Left forelimb (tissue), 1 donor: ENCODE results near the gene PSAPL1.

Experiments
- DNase-seq: peaks from one replicate; pipeline ENCODE4 v3.0.0-alpha.2; 2018; ENCODE audit warnings: low spot score

Gene PSAPL1

DNA sequence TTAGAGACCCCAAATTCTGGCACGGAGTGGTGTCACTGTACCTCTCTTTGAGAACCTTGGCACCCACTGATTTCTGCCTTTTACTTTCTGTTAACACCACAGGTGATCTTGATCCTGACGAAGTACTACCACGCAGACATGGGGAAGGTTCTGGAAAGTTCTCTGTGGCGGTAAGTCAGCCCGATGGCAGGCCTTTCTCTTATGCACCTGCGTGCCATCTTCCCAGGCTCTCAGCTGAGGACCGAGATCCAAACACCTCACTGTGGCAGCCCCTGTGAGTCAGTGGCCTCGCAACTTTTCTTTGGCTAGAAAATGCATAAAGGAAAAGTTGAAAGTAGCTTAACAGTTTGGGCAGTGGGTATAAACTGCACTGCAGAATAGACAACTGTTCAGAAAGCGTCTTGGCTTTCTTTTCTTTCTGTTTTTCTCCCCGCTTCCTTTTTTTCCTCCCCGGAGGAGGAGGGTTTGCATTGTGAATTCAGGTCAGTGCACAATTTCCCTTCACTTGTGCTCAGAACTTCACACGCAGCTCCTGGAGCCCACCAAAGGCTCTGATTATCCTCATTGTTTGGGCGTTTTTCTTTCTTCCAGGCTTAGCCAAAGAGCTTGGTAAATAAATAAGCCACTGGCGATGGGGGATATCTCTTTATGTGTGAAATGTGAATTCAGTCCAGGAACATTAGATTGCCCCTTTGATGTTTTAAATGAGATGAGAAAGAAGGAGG, 38.4 kb downstream of the PSAPL1 start:
- DNase-seq = no peak

GRCh38 chr4:7395645-7396044, 39.1 kb downstream of the PSAPL1 start:
- peak; percentile 61 for DNase-seq

DNA sequence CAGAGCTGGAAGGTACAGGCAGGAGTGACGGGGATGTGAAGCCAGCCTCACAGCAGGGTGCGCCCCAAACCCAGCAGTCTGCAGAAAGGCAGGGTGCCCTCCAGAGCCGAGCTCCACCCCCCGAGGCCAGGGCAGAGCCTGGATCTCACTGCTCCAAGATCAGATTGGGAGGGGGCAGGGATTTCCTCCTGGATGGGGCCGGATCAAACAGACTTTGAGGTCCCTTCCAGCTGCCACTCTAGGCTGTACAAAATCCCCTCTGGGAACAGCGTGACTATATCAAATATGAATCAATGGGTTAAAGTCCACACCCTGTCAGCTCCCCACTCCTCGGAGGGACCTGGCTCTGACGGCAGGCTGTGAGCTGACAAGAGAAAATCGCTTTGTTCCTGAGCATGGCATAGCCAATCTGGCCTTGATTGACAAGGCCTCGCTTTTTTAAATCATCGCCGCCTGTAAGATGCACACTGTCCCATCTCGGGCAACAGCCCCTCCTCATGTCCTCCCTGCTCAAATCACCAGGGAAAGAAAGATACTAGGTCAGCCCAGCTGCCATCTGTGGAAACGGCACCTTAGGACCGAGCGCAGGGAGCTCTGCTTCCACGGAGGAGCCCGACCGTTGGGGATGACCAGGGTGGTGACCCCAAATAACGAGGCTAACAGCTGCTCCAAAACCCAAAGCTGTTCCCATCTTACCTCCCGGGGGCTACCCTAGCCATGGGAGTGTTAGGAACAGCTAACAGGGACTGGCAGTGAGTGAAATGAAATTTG, 39.9 kb downstream of the PSAPL1 start:
- DNase-seq = peak; percentile 48

- peak; percentile 60 for DNase-seq
Observed at GRCh38 chr4:7393601-7394575, 40.8 kb downstream of the PSAPL1 start.

GRCh38 chr4:7392438-7393421, 42.0 kb downstream of the PSAPL1 start:
- DNase-seq = peak; percentile 66

DNA sequence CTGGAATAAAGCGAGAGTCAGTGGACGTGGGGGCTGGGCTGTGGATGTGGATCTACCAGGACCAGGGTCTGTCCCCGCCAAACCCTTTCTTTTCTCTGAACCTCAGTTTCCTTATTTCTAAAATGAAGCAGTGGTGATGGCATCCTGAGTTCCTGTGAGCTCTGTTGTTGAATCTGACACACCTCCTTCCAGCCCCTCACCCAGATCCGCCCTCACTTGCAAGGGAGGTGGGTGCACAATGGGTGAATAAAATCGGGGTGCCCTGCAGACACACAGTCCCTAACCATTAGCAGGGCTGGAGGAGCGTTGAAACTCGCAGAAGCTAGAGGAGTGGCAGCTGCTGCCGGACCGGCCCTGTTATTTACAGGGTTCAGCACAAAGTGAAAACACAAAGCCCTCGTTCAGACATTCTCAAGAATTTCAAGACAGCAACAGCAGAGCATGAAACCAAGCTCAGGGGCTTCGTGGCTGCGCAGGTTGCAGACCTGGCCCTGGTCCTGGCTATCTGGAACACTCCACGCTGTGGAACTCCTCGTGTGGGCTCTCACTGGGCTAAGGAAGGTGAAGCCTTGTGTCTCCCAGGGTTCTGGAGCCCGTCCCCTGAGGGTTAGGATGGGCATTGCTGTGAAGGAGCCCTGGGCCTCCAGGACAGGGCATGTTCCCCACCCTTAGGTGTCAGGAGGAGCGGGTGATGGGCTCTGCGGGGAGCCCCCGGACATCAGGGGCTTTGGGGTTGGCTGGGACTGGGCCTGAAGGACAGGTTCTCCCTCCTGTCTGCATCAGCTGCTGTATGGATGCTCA, 42.9 kb downstream of the PSAPL1 start:
- DNase-seq = peak; percentile 50

DNA sequence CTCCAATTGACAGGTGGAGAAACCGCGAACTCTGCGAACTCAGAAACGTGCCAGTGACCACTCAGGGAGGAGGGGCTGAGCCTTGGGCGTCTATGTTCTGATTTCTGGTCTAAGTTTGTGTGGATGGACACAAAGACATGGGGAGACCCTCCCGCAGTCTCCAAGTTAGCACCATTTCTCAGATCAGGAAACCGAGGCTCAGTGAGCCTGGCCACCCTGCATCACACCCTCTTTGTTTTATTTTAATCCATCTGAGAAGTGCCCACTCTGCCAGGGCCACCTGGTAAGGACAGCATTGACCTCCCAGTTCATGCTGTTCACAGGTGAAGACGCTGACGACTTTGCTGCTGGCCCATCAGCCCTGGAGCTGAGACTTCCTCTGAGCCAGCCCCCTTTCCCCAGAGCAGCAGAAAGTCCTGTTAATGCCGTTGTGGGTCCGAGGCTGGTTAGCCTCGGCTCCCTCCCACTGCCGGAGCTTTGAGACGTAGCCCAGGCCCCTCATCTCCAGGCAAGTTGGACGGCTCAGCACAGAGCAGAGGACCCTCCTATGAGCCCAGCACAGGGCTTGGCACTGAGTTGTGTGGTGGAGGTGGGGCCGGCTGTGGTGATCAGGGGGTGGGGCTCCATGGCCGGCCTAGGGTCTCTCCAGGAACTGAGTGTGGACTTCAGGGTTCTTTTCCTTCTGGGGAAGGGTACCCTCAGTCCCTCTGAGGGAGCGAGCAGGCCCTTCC, 43.7 kb downstream of the PSAPL1 start:
- peak; percentile 25 for DNase-seq

DNA sequence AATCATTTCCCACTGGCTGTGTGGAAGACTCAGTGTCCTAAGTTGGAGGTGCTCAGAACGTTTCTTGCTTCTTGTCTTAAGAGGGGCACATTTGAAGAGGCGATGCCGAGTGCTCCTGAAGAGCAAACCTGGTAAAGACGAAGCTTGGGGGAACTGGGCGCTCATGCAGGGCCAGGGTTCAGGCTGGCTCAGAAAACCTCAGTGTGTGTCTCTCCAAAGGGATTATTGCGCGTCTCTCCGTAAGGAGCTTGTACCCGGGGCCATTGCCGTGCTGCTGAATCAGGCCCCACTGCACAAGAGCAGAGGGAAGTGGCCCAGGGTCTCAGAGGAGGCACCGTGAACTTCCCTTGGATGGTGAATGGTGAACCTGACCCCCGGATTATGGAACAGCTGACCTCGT, 44.4 kb downstream of the PSAPL1 start:
- peak; percentile 57 for DNase-seq

DNA sequence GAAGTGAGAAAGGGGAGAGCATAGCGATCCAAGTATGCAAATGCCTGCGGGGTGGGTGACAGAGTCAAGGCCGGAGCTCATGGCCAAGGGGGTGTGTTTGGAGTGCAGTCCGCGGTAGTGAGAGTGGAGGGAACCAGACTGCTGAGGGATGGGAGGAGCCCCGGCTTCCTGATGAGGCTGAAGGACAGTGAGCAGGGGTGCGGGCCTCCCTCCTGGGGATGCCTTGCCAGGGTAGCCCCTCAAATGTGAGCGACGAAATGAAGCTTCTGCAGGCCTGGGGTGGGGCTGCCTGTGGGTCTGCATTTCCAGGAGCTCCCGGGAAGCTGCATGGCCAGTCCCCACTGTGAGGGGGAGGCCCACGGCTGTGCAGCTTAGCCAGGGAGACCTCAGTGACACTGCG, 45.0 kb downstream of the PSAPL1 start:
- DNase-seq = peak; percentile 51

DNA sequence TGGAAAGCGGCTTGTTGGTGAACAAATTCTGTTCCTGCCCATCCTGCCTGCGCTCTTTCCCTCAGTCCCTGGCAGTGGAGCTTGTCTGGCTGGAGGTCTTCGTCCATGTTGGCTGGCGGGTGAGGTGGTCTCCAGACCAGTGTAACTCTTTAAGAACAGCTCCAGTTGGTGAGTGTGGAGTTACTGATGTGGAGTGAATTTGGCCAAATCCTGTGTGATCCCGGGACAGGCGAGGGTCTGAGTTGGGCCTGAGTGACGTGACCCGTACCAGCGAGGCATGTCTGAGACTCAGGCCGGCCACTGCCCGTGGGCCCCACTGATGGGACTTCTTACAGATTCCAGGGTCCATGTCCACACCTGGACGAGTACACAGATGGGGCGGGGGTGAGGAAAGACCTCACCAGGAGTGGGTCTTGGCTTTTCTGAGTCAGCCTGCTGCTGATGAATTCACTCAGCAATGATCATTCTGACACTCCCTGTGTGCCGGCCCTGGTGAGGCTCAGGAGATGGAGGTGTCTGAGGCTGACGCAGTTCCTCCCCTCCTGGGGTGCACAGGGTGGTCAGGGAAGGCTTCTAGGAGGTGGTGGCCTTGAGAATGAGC, 45.5 kb downstream of the PSAPL1 start:
- DNase-seq = peak; percentile 55

DNA sequence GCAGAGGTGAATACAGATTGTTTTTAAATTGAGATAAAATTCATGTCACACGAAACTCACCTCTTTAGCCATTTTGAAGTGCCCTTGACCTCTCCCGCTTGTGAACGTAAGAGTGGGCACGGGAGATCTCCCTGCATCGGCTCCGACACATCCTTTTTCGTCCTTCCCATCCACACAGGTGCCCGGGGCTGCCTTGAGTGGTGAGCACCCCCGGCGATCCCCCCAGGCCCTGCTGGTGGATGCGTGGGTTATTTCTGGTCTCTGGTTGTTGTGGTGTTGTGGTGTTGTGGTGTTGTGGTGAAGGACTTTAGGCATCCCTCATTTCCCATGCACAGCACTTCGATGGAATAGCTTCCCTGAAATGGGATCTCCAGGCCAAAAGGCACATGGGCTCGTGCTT, 46.1 kb downstream of the PSAPL1 start:
- DNase-seq = no peak

DNA sequence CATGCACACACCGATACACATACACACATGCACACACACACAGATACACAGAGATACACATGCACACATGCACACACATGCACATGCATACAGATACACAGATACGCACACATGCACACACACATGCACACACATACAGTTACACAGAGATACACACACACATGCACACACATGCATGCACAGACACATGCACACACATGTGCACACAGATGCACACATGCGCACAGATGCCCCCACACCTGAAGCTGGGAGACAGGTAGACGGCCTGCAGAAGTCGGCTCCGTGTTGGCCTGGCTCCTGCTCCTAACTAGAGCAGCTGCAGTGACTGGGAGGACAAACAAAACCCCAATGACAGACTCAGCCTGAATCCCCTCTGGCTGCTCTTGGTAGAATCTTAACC, 46.8 kb downstream of the PSAPL1 start:
- no peak for DNase-seq

DNA sequence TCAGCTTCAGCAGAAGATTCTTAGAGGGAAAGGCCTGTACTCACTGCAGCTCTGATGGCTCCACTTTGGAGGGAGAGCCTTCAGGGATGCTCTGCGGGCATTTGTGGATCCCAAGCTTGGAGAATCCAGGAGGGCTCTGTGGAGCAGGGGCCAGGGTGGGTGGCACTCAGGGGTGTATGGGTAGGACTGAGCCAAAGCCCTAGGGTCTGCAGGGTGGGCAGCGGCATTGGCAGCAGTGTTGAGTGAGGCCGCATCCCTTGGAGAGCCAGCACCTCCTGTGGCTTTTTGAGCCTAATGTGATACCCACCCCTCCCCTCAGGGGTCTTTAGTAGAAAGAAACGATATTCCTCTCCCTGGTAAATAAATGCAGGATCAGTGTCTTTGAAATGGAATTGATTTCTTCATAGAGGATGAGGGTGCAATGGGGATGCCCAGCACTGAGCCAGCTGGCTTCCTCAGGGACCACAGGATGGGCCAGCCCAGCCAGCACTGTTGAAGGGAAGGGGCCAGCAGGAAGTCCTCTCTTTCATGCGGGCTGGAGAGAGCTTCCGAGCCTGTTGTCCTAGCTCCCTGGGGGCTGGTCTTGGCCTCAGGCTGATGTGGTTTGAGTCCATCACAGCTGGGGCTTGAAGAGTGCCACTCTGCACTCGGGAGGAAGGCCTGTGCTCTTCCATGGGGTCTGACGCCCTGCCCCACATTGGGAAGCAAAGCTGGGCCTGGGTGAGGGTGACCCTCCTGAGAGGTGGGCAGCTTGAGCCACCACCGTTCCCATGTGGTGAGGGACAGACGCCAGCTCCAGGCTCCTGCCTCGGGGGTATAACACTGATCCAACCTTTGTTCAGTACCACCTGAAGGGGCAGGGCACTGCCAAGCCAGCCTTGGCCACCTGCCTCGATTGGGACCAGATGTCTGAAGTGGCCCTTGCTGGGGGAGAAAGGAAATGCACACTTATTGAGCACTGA, 49.5 kb downstream of the PSAPL1 start:
- DNase-seq = peak; percentile 47

GRCh38 chr4:7384003-7384928, 50.5 kb downstream of the PSAPL1 start:
- peak; percentile 42 for DNase-seq

DNA sequence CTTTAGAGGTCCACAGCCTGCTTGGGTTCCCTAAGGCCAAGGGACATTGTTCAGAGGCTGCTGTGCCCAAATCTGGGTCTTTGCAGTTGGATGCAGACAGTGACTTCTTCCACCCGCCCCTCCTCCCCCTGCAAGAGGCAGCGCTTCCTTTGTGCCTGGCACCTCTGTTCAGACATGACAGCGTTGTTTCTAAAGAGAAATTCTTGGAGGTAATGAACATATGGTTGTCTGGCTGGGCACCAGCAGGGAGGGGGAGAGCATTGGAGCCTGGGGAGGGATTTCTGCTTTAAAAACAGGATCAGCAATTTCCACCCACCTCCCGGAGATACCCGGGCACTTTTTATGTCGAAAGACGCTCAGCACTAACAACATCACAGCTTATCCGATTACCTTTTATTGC, 51.5 kb downstream of the PSAPL1 start:
- peak; percentile 41 for DNase-seq

- DNase-seq = peak; percentile 30
Observed at GRCh38 chr4:7382634-7383014, 52.1 kb downstream of the PSAPL1 start.
